GM19397 (cell line): ENCODE data around the gene RAB4A.
"Not testable (repeated sequence)": the region's sequence is repeated elsewhere in the genome, so short reads cannot be mapped to it uniquely, and the experiment has no call there.

Experiments used
- ATAC-seq: cut with Tn5 transposase; IDR thresholded peaks from one replicate; pipeline ENCODE4 v1.9.1; 2021; ENCODE audit warnings: mild to moderate bottlenecking, moderate library complexity; ENCODE audit not compliant: unreplicated experiment

The RAB4A gene

GRCh38 chr1:229295745-229296144 lies 24.8 kb downstream of the RAB4A start:
- no peak for ATAC-seq

GRCh38 chr1:229296541-229296941 lies 25.6 kb downstream of the RAB4A start:
- no peak for ATAC-seq

- no peak for ATAC-seq
Observed at GRCh38 chr1:229297746-229298145, 26.8 kb downstream of the RAB4A start.

GRCh38 chr1:229298420-229298819 lies 27.5 kb downstream of the RAB4A start:
- no peak for ATAC-seq

- ATAC-seq, result no peak
Observed at GRCh38 chr1:229298887-229299503, 28.1 kb downstream of the RAB4A start.

GRCh38 chr1:229300099-229300757 lies 29.3 kb downstream of the RAB4A start:
- no peak for ATAC-seq

- ATAC-seq, result no peak
Observed at GRCh38 chr1:229302740-229303139, 31.8 kb downstream of the RAB4A start.

- no peak for ATAC-seq
Observed at GRCh38 chr1:229303855-229304254, 32.9 kb downstream of the RAB4A start.

GRCh38 chr1:229305392-229305791 lies 34.5 kb downstream of the RAB4A start:
- no peak for ATAC-seq

- ATAC-seq, result no peak
Observed at GRCh38 chr1:229309074-229309473, 38.2 kb downstream of the RAB4A start.

GRCh38 chr1:229309684-229310083 lies 38.8 kb downstream of the RAB4A start:
- no peak for ATAC-seq

GRCh38 chr1:229310833-229311232 lies 39.9 kb downstream of the RAB4A start:
- ATAC-seq, result no peak

- no peak for ATAC-seq
Observed at GRCh38 chr1:229316166-229316565, 45.3 kb downstream of the RAB4A start.

GRCh38 chr1:229318056-229318455 lies 47.1 kb downstream of the RAB4A start:
- ATAC-seq, result no peak

GRCh38 chr1:229319487-229319886 lies 48.6 kb downstream of the RAB4A start:
- no peak for ATAC-seq

GRCh38 chr1:229323201-229323600 lies 52.3 kb downstream of the RAB4A start:
- no peak for ATAC-seq

- ATAC-seq, result no peak
Observed at GRCh38 chr1:229323885-229324553, 53.1 kb downstream of the RAB4A start.

GRCh38 chr1:229325401-229325800 lies 54.5 kb downstream of the RAB4A start:
- no peak for ATAC-seq

GRCh38 chr1:229325853-229326487 lies 55.1 kb downstream of the RAB4A start:
- ATAC-seq, result no peak

GRCh38 chr1:229326601-229327000 lies 55.7 kb downstream of the RAB4A start:
- no peak for ATAC-seq

- not testable (repeated sequence) for ATAC-seq
Observed at GRCh38 chr1:229327765-229328164, 56.9 kb downstream of the RAB4A start.
